GM04504 (cell line): ENCODE measurements around the gene NT5DC3.

ENCODE experiments used
- DNase-seq: peaks from one replicate; pipeline ENCODE4 v3.0.0-alpha.2; 2012; ENCODE audit warnings: low read depth

The NT5DC3 gene

DNA sequence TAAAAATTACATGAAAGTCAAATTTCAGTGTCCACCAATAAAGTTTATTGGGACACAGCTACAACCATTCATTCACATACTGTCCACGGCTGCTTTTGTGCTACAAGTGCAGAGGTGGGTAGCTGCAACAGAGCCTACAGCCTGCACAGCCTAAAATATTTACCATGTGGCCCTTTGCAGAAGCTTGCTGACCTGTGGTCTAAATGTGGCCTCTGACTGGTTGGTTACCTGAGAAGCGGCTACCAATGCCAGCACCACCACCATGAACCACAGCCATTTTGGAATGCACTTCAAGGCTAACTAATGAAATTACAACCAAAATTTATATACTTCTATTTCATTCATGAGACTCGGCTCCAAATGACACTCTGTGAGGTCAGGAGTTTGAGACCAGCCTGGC, 58.6 kb downstream of the NT5DC3 start:
- no peak for DNase-seq

DNA sequence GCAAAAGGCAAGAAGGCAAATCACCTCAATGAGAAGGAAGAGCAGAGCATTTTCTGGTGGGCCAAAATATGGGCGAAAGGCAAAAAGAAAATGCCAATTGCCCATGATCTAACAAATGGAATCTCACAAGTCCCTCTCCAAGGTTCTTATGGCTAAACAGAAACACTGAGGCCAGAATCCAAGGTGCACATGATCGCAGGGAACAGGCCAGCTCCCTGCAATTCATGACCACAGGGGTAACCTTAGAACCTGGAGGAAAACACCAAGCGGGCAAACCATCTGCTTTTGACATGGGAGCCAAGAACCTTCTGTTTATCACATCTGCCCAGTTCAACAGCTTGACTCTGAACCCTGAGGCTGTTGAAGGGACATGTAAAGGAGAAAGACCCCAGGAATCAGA, 60.0 kb downstream of the NT5DC3 start:
- no peak for DNase-seq

DNA sequence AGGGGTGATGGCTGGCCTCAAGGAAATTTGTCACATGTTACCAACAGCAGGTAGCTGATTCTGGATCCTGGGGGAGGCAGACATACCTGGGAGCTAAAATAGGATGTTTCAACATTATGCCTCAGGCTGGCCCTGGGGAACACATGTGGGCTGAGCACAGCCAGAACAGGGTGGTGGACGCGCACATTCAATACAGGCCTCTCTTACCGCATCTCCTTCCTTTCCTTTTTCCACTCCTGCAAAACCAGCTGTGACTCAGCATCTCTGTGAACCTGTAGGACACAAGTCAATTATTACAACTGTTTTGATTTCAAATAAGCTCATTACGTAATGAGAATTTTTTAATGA, 61.0 kb downstream of the NT5DC3 start:
- DNase-seq = no peak

DNA sequence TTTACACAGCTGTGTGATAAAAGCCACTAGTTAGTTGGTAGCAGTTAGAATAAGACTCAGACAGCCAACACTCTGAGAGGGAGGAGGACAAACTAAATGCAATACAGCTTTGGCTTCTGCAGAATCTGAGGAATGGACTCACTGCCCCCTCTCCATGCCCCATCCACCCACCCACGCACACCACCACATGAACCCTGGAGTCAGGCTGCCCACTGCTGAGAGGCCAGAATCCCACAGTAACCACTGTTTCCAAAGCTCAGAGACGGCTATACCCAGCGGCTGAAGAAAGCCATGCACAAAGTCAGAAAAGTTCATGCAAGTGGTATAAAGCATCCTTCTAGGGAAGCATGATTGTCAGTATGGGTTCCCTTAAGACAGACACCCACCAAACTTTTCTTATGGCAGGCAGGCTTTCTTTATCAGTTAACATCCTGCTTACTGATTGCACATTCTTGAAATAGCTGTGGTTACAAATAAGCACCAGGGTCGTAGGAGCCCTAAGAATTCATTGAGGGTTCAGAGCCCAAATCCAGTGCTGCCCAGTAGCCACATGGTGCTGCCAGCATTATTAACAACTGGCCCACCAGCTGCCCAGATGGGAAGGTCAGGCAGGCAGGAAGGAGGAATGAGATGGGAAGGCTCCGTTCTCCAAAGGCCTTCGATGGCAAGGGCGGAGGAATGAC, 61.5 kb downstream of the NT5DC3 start:
- DNase-seq = no peak

DNA sequence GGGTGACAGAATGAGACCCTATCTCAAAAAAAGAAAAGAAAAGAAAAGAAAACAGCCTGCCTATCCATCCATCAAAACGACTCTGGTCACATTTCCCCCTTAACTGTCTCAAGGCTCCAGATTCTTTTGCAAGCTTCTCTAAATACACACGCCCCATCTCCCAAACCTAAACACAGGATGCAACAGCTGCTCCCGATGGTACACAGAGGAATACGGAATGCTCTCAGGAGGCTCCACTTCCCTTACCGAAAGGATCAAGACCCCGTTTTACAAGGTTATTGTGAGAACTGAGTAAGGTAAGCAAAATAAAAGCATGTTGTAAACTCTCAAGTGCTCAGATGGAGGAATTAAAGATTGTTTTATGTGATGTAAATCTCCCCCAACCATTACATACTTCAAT, 62.3 kb downstream of the NT5DC3 start:
- DNase-seq = no peak

DNA sequence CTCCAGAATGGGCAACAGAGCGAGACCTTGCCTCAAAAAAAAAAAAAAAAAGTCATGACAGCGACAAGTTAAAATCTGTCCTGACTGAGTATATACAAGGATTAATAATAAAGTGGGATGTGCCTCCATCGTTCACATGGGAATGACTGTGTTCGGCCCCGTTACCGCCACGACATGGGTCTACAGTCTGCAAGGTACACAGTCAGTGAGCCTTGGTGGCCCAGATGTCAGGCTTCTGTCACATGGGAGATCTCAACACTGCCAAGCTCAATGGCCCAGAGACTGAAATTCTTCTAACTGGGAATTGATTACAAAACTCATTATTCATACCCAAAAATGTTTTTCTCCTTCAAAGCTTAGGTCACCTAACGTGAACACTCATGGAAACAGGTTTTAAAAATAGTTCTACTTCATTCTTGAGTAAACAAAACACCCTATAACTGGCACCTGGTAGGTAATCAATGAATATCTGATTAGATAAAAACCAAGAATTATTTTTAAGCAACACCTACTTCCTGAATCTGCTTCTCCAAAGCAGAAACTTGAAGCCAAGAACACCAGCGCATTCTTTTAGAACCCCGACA, 66.0 kb downstream of the NT5DC3 start:
- DNase-seq = no peak

DNA sequence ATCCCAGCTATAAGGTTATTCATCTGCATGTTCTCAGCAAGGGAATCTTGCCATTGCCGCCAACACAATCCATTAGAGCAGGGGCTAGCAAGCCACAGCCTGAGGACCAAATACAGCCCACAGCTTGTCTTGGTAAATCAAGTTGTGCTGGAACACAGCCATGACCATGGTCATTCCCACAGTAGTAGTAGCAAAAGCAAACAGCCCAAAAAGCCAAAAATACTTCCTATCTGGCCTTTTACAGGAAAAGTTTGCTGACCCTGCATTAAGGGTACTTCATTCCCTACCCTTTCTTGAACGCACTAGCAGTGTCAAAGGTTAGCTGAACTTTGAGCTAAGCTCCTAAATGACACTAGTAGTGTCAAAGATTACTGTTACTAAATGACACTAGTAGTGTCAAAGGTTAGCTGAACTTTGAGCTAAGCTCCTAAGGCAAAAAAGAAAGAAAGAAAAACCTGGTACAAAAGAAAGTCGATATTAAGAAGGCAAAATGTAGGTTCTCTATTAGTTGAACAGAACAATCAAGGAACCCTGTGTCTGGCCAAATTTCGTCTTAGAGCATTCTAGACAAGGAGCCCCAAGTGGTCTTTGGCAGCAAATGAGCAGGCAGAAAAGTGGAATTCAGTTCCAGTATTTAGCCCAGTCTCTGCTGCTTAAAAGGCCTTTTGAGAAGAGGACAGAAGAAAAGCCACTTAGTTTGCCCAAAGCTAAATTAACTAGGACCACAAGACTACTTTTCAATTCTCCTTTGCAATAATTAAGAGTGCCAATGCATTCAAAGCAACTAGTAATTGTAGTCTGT, 67.7 kb downstream of the NT5DC3 start:
- no peak for DNase-seq

DNA sequence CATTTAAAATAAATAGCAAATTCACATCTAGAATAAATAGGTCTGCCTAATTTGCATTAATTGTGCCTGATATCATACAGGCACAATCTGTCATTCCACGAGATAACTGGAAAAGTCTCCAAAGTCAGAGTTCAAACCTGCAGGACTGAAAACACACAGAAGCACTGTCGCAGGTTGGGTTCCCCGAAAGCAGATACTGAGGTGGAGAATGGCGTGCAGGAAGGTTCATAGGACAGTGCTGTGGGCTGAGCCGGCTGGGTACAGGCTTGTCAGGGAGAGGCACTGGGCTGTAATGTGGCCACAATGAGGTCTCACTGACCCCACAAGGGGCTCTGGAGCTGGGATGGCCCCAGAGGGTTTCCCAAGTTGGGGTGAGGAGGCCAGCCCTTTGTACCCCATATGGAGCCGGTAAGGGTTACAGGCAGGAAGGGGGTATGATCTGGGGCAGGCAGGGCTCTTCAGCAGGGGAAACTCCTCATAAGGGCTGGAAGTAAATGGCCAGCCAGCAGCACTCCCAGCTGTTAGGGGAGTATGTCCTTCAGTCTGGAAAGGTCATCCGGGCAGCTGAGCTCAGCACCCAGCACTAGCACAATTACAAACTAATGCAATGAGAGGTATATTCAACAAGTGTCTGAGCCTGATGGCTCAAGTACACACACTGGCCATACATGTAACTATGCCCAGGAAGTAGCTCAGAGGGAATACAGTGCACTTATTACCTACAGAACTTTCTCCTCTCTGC, 68.5 kb downstream of the NT5DC3 start:
- DNase-seq = no peak

DNA sequence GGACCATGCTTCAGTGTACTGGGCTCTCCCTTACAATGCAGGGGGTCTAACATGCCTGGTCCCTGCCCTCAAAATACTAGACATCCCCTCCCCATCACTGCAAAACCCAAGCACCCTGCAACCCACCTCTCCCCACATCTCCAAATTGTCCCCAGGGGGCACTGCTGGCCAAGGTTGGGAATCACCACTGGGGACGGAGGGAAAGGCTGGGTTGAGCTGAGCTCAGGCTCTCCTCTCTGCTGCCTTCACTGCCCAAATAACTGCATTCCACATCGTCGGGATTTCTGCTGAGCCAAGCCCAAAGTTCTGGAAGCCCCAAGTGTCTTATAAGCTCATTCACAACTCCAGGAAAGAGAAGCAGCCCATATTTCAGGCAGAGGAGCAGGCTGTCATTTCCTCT, 69.6 kb downstream of the NT5DC3 start:
- DNase-seq = peak; percentile 25

DNA sequence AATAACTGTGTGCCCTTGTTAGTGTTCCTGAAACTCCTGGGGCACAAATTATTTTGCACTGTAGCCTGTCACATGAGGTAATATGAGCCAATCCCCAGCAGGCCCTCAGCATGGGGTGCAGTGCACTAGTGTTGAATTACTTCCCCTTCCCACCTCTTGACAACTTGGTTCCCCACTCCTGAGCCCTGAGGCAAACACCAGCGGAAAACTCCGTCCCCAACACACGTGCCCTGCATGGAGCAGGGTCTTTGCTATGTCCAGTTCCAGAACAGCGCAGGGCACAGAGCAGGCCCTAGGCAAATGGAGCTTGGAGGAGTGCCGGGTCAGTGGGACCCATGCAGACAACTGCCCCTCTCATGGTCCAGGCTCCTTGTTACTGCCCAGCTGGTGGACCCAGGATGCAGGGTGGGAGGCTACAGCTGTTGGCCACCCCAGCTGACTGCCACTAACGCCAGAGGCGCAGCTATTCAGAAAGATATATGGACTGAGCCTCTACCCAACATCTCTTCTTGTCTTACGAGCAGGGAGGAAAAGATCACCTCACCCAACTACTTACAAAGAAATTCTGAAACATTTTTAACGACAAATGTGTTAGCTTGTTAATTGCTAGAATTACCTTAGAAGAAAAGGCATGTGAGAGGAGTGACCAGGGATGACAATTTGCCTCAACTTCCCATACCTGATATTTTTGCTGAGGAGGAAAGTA, 71.6 kb downstream of the NT5DC3 start:
- DNase-seq = no peak

DNA sequence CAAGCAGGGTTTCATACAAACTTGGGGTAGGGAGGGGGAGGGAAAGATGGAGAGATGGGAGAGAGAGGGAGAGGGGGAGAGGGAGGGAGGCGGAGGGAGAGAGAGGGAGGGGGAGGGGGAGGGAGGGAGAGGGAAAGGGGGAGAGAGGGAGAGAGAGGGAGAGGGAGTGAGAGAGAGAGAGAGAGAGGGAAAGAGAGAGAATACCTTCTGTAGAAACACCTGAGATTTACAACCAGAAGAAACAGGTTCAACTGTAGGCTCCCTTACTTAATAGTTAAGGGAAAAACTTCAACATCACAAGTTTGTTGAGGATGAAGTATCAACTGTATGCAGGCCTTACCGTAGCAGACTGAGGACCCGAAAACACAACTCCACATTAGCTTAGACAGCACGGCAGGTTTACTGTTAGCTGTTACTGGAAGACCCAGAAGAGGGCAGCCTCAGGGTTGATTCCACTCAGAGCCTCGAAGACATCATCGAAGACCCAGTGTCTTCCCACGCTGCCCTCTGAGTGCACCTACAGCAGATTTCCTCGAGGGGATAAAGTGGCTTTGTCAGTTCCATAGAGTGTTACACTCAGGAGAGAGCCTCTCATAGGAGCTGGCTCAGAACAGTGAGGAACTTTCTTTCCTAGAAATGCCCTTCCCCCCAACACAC, 72.4 kb downstream of the NT5DC3 start:
- DNase-seq = no peak

DNA sequence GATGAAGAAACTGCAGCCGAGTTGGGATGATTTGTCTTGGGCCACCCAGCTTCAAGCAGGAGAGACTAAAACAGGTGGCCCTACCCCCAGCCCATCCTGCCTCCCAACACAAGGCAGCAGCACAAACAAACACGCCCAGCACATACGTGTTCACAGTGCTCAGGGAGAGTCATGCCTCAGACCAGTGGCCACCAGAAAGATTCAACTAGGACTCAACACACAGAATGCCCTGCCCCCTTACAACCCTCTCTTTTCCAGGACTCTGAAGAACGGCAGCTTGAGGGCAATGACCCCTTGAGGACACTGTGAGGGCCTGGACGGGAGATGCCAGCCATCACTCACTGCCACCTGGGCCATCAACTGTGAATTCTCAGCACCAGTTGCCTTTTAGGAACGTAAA, 75.0 kb downstream of the NT5DC3 start:
- no peak for DNase-seq

DNA sequence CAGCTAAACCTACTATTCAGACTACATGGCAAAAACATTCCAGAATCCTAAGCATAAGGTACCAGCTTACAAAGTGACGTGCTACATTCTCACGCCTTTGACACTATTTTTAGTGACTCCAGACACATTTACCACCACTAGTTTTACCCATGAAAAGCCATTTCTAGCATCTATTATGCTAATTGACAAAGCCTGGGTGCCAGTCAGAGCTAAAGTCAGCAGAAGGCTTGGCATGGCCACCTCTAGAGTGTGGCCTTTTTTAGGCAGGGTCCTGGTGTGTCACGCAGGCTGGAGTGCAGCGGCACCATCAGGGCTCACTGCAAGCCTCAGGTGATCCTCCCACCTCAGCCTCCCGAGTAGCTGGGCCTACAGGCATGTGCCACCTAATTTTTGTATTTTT, 75.7 kb downstream of the NT5DC3 start:
- no peak for DNase-seq

DNA sequence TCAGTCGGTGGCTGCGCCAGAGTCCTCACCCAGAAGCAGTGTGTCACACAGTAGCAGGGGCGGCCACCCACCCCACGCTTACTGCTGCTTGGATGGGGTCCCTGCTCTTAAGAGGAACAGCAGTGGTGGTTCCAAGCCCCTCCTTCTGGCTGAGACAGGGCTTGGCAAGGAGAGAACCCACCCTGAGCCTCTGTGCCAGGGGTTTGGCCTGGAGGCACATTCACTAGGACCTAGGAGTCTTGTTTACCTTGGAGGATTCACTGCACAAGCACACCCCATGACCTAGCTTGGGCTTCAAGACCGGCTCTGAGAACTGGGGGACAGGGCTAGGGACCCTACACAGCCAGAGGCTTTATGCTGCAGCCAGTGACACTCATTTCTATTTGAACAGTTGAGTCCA, 78.6 kb downstream of the NT5DC3 start:
- DNase-seq = no peak

DNA sequence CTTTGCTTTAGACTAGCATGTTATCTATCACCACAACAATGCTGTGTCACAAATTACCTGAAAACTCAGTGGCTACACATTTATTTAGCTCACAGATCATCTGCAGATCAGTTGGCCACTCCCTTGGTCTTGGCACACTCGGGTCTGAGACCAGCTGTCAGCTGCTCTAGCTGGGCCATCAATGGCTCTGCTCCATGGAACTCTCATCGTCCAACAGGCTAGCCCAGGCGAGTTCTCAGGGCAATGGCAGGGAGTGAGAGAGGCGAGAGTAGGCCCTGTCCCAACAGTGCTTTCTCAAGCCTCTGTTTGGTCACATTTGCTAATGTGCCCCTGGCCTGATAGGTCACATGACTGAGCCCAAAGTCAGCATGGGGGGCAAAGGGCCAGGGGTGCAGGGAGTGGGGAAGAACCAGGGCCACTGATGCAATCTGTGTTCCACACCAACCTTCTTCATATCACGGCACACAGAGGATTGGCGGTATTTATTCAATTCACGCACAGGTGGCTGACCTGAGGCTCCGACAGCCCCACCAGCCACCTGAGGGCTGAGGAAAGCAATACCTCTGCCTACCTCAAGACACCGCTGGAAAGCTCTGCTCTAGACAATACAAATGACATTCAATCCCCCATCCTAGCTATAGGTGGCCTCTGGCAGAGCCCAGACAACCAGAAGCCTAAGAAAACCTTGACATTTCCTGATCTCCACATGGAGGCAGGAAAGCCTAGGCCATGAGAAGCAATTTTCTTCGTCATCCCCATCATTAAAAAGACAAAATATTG, 82.5 kb downstream of the NT5DC3 start:
- no peak for DNase-seq

DNA sequence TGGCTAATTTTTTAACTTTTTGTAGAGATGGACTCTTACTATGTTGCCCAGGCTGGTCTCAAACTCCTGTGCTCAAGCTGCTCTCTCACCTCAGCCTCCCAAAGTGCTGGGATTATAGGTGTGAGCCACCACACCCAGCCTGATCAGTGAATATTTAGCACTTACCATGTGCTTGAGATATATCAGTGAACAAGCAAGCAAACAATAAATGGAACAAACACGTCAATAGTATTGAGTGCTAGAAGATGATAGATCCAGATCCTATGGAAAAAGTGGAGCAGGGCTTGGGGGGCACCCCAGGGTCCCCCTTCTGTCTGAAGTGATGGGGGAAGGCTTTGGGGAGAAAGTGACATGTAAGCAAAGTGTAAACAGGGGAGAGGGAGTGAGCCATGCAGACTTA, 83.8 kb downstream of the NT5DC3 start:
- DNase-seq = no peak

DNA sequence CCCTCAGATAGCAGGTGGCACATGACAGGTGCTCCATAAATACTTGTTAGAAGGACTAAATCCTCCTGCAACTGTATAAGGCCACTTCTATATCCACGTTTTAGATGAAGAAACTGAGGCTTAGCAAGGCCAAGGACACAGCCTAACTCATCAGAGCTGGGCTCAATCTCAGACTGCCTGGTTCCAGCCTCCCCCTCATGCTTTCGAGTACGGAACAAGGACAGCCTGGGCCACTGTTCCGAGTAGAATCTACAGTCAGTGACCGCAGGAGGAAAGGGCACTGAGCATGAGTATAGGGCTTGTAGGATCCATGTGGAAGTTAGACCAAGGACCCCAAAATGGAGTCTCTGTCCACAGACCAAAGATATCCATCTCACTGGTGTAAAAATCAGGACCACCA, 84.6 kb downstream of the NT5DC3 start:
- no peak for DNase-seq

DNA sequence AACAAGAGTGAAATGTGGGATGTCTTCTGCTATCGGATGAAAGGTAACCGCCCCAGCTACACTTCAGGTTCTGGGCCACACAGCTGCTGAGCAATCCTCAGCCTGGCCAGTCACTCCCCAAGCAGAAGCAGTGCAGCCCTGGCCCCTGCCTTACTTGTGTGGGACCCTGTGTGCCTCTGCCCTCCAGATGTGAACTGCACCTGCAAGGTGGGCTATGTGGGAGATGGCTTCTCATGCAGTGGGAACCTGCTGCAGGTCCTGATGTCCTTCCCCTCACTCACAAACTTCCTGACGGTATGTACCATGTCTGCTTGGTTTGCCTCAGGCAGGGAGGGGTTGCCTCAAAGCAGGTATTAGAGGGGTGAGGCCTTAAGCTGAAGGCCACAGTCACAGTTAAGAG, 85.6 kb downstream of the NT5DC3 start:
- no peak for DNase-seq

DNA sequence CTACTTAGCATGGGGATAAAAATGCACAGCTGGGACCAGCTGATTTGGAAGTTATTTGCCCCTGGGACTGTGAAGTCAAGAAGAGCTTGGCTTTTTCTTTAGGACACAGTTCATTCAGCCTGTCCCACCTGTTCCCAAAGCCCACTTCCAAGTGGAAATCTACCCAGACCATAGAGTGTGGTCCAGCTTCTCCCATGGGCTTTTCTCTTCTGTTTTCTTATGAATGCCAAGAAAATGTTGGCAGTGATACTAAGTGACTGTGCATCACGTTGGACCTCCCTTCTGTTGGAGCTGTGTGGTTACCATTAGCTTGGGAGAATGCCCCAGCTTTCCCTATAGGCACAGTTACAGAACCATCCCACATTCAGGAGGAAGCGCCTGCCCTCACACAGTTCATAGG, 89.4 kb downstream of the NT5DC3 start:
- peak; percentile 4 for DNase-seq

DNA sequence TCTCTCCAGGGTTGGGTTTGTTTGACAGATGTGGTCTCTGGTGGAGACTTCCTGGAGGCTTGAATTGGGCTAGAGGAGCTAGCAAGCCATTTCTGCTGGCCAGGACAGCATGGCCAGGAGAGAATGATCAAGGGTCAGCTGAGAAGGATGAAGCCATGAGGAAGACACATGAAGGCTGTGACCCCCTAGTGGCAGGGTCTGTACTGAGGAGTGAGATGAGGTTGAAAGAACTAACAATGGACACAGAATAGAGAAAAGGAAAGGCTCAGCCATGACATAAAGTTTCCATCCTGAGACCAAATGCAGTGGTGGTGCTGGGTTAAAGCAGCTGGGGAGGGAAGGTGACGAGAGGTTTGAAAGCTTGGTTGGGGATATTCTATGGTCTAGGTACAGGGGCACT, 89.9 kb downstream of the NT5DC3 start:
- no peak for DNase-seq

DNA sequence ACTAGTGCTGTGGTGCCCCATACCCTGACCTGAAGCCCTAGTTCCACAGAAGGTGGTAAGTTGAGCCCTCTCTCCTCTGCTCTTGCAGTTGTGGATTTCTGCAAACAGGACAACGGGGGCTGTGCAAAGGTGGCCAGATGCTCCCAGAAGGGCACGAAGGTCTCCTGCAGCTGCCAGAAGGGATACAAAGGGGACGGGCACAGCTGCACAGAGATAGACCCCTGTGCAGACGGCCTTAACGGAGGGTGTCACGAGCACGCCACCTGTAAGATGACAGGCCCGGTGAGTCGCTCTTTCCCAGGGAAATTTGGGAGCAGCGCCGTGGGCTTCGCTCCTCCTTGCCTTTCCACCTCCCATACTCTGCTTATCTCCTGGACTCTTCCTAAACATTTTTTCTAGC, 92.2 kb downstream of the NT5DC3 start:
- no peak for DNase-seq
